ENCODE measurements around the gene LEMD3.

DNA sequence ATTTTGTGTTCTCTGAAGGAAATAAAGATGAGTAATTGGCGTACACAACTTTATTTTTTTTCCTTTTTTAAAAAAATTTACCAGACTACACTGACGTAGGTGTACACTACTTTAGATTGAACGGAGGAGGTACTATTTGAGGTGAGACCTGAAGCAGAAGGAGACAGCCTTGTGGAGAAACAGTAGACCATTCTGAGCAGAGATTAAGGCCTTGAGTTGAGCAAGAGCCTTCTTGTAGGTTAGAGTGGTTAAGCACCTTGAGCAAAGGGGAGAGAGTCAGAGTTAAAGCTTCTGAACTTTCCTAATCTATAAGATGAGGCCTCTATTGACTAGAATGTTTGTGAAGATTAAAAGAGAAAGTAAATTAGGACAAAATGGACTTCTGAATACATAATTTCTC is 2.5 kb downstream of the LEMD3 start:
- TF ChIP-seq, protein P1, sequence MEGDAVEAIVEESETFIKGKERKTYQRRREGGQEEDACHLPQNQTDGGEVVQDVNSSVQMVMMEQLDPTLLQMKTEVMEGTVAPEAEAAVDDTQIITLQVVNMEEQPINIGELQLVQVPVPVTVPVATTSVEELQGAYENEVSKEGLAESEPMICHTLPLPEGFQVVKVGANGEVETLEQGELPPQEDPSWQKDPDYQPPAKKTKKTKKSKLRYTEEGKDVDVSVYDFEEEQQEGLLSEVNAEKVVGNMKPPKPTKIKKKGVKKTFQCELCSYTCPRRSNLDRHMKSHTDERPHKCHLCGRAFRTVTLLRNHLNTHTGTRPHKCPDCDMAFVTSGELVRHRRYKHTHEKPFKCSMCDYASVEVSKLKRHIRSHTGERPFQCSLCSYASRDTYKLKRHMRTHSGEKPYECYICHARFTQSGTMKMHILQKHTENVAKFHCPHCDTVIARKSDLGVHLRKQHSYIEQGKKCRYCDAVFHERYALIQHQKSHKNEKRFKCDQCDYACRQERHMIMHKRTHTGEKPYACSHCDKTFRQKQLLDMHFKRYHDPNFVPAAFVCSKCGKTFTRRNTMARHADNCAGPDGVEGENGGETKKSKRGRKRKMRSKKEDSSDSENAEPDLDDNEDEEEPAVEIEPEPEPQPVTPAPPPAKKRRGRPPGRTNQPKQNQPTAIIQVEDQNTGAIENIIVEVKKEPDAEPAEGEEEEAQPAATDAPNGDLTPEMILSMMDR (IDR thresholded peaks at IDR 0.05), result no peak
- TF ChIP-seq POLR2A (IDR thresholded peaks at IDR 0.05), result no peak

Data from esophagus squamous epithelium (tissue), 4 donors.